HepG2 (cell line): Measurements from ENCODE around the gene MIER2. TPM values are rescaled to one million over a fixed set of nuclear protein-coding genes. Genes with fewer than 3 reads are reported as not detected.
A peak's percentile ranks its signal among the peaks of the same experiment; 100 is the strongest.

Source experiments
- ATAC-seq: fragments of 200-7000 bp; cut with Tn5 transposase; 3 replicates; pipeline ENCODE4 v1.9.1; 2020; ENCODE audit warnings: mild to moderate bottlenecking, moderate library complexity
- BruUV-seq: library from RNA; stranded (reverse); fragments of 400-500 nt; replicated peaks from 2 replicates; lab custom pipeline; 2021; lab: Mats Ljungman, UMichigan
- CTCF ChIA-PET: fragments of 300-600 bp; formaldehyde crosslinking; extraction: SDS; loops from one replicate; lab custom pipeline; 2021; ENCODE audit warnings: low total read pairs, inconsistent platforms, low intra/inter-chr PET ratio; lab: Yijun Ruan, JAX
- POLR2A ChIA-PET: fragments of 350-600 bp; sonication (Branson Sonifier 250); formaldehyde crosslinking; loops from one replicate; lab custom pipeline; 2020; ENCODE audit warnings: antibody characterized with exemption, inconsistent platforms; lab: Yijun Ruan, JAX
- DNase-seq: peaks from one replicate; pipeline ENCODE4 v3.0.0-alpha.2; 2015; ENCODE audit warnings: low spot score
- FAIRE-seq: peaks from 3 replicates; lab custom pipeline; 2011; peaks lifted over from hg19 to GRCh38; lab: Jason Lieb, UNC
- H2AFZ ChIP-seq: one replicate; pipeline ENCODE4 v1.6.1; 2011; ENCODE audit warnings: low read length, inconsistent platforms
- H3K27ac ChIP-seq: fragments of 300-600 bp; 3 replicates; pipeline ENCODE4 v1.8.0; 2011; ENCODE audit warnings: mixed run types, mild to moderate bottlenecking, mixed read lengths, low read length, inconsistent platforms; ENCODE audit not compliant: insufficient read depth; ENCODE audit errors: extremely low read length
- H3K27me3 ChIP-seq, 2 experiments: fragments of 200-600 bp in 1 of 2; 2 replicates in 1 of 2; 3 replicates in 1 of 2; pipeline versions ENCODE4 v1.6.0 to v1.8.0; 2011; ENCODE audit warnings: low read length in 2 of 2, mild to moderate bottlenecking in 2 of 2, moderate library complexity in 2 of 2, inconsistent platforms in 1 of 2; ENCODE audit not compliant: insufficient read depth in 2 of 2, control insufficient read depth in 1 of 2
- H3K36me3 ChIP-seq, 2 experiments: fragments of 200-600 bp in 1 of 2; replicated peaks in 1 of 2; 2 replicates in 1 of 2; 3 replicates in 1 of 2; pipeline versions ENCODE4 v1.5.1 to v1.8.0; 2011; ENCODE audit warnings: low read length in 2 of 2, inconsistent platforms in 1 of 2; ENCODE audit not compliant: insufficient read depth in 2 of 2, control insufficient read depth in 1 of 2
- H3K4me1 ChIP-seq: 2 replicates; pipeline ENCODE4 v1.5.1; 2012; ENCODE audit warnings: low read length, inconsistent platforms; ENCODE audit not compliant: insufficient read depth
- H3K4me2 ChIP-seq: 2 replicates; pipeline ENCODE4 v1.6.0; 2011; ENCODE audit warnings: low read depth, low read length, inconsistent platforms
- H3K4me3 ChIP-seq, 3 experiments: fragments of 200-600 bp in 1 of 3; sonication (generic), shearing (Covaris generic) in 1 of 3; replicated peaks in 1 of 3; 2 replicates each; pipeline ENCODE4 v1.5.1; 2011 to 2016; ENCODE audit warnings: low read length in 3 of 3, inconsistent platforms in 2 of 3, low read depth in 2 of 3, mild to moderate bottlenecking in 2 of 3, control low read depth in 1 of 3, mixed read lengths in 1 of 3; ENCODE audit not compliant: insufficient read depth in 1 of 3
- H3K79me2 ChIP-seq: one replicate; pipeline ENCODE4 v1.6.1; 2011; ENCODE audit warnings: low read length, inconsistent platforms; ENCODE audit not compliant: insufficient read depth
- H3K9ac ChIP-seq: 2 replicates; pipeline ENCODE4 v1.6.0; 2011; ENCODE audit warnings: mild to moderate bottlenecking, low read depth, low read length, inconsistent platforms; ENCODE audit not compliant: insufficient read depth
- H3K9me3 ChIP-seq: 2 replicates; pipeline ENCODE4 v1.5.1; 2012; ENCODE audit warnings: mild to moderate bottlenecking, low read length
- H4K20me1 ChIP-seq: 2 replicates; pipeline ENCODE4 v1.6.0; 2011; ENCODE audit warnings: inconsistent platforms, mild to moderate bottlenecking, low read length, moderate library complexity; ENCODE audit not compliant: insufficient read depth
- CCAR2 ChIP-seq: fragments of 200-400 bp; formaldehyde crosslinking; optimal IDR thresholded peaks from 2 replicates; pipeline ENCODE3; 2018; ENCODE audit warnings: low read depth, mild to moderate bottlenecking, low read length, moderate library complexity
- ERF ChIP-seq: IDR thresholded peaks from 2 replicates; pipeline ENCODE4 v1.6.1; 2018; ENCODE audit warnings: missing biosample characterization, missing genetic modification reagents
- ISL2 ChIP-seq: sonication (generic); formaldehyde crosslinking; IDR thresholded peaks from 2 replicates; pipeline ENCODE4 v1.5.0; 2020; ENCODE audit warnings: missing genetic modification reagents
- SP2 ChIP-seq: sonication (generic); formaldehyde crosslinking; IDR thresholded peaks from 2 replicates; pipeline ENCODE4 v1.5.1; 2020; ENCODE audit warnings: mild to moderate bottlenecking, missing genetic modification reagents
- SPEN ChIP-seq: sonication (generic); formaldehyde crosslinking; IDR thresholded peaks from 2 replicates; pipeline ENCODE4 v1.5.1; 2020; ENCODE audit warnings: low read depth, mild to moderate bottlenecking, missing genetic modification reagents
- ZNF556 ChIP-seq: sonication (generic); formaldehyde crosslinking; IDR thresholded peaks from 2 replicates; pipeline ENCODE4 v1.4.0; 2020; ENCODE audit warnings: mild to moderate bottlenecking, missing genetic modification reagents, borderline replicate concordance
- ZNF878 ChIP-seq: sonication (generic); formaldehyde crosslinking; IDR thresholded peaks from 2 replicates; pipeline ENCODE4 v1.8.1; 2023; ENCODE audit warnings: mild to moderate bottlenecking, missing genetic modification reagents, moderate library complexity
- WGBS: methylation state at CpG from one replicate; pipeline ENCODE4 v1.1.6; 2017; ENCODE audit warnings: low lambda C conversion rate; 5-methylcytosine and 5-hydroxymethylcytosine counted together
- in situ Hi-C: cut with HindIII; loops from 2 replicates; pipeline ENCODE4 v1.10.0; 2017; ENCODE audit warnings: low pct_unique_long_range_greater_than_20kb; ENCODE audit not compliant: extremely low pct_ligation_motif_present
- intact Hi-C: fragments of 100-400 bp; cut with micrococcal nuclease; formaldehyde crosslinking; loops from one replicate; pipeline ENCODE4 v1.10.0; 2022; ENCODE audit not compliant: unreplicated experiment
- polyA plus RNA-seq, 8 experiments: library from polyadenylated mRNA; depleted of rRNA in 3 of 8; stranded (reverse) in 7 of 8; unstranded in 1 of 8; fragments of >200 nt; fragmentation: Illumina TruSeq in 4 of 8; extraction: Trizol in 4 of 8; gene quantifications; 2 replicates each; pipeline versions ENCODE4 v1.2.1 to v1.2.3, GENCODE V29; 2011 to 2016; ENCODE audit warnings: low read depth in 4 of 8, missing spikeins in 1 of 8, mixed read lengths in 1 of 8; ENCODE audit not compliant: insufficient read depth in 1 of 8
- total RNA-seq, 5 experiments: library from RNA; depleted of rRNA; stranded (reverse); fragments of >200 nt; fragmentation: Illumina TruSeq; extraction: Trizol; gene quantifications; 2 replicates each; pipeline ENCODE4 v1.2.3, GENCODE V29; 2016; ENCODE audit warnings: low read depth in 1 of 5
- TF ChIP-seq, protein P1 (sequence below): IDR thresholded peaks from 2 replicates; pipeline ENCODE4 v1.4.0; 2020; ENCODE audit warnings: mild to moderate bottlenecking, missing genetic modification reagents
- TF ChIP-seq, protein P2 (sequence below): sonication (generic); formaldehyde crosslinking; IDR thresholded peaks from 2 replicates; pipeline ENCODE4 v1.8.1; 2023; ENCODE audit warnings: mild to moderate bottlenecking, missing genetic modification reagents

Gene MIER2
- total and polyA plus RNA-seq, 2 of the 13 experiments (the other 11 are each of a cell fraction or from before 2014, with no cell fraction given): 9.6 to 25.7 TPM

DNA sequence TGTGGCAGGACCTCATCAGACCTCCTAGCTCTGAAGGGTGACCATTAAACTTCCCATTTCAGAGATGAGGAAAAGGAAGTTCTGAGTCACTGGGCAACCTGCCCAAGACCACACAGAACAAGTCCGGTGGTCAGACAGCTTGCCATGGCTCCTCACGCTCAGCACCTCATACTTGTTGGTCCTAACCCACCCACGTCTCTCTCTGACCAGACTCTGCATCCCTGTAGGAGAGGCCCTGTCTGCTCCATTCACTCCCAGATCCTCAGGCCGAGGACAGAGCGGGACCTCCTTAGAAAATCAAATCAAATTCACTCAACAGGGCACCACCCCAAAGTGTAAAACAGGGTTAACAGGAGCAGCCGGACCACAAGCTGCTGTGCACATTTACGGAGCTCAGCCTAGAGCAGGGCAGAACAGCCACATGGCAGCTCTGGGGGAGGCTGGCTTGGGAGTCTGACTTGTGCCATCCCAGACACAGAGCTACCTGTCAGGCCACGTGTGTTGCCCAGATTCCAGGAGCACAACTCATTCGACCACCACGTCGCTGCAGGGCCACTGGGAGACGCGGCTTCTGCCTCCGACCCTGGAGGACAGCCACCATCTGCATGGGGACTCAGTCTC, 1.7 kb downstream of the MIER2 start (continued):
- TF ChIP-seq, protein P1, sequence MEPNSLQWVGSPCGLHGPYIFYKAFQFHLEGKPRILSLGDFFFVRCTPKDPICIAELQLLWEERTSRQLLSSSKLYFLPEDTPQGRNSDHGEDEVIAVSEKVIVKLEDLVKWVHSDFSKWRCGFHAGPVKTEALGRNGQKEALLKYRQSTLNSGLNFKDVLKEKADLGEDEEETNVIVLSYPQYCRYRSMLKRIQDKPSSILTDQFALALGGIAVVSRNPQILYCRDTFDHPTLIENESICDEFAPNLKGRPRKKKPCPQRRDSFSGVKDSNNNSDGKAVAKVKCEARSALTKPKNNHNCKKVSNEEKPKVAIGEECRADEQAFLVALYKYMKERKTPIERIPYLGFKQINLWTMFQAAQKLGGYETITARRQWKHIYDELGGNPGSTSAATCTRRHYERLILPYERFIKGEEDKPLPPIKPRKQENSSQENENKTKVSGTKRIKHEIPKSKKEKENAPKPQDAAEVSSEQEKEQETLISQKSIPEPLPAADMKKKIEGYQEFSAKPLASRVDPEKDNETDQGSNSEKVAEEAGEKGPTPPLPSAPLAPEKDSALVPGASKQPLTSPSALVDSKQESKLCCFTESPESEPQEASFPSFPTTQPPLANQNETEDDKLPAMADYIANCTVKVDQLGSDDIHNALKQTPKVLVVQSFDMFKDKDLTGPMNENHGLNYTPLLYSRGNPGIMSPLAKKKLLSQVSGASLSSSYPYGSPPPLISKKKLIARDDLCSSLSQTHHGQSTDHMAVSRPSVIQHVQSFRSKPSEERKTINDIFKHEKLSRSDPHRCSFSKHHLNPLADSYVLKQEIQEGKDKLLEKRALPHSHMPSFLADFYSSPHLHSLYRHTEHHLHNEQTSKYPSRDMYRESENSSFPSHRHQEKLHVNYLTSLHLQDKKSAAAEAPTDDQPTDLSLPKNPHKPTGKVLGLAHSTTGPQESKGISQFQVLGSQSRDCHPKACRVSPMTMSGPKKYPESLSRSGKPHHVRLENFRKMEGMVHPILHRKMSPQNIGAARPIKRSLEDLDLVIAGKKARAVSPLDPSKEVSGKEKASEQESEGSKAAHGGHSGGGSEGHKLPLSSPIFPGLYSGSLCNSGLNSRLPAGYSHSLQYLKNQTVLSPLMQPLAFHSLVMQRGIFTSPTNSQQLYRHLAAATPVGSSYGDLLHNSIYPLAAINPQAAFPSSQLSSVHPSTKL (CRISPR knock-in tag): no peak

DNA sequence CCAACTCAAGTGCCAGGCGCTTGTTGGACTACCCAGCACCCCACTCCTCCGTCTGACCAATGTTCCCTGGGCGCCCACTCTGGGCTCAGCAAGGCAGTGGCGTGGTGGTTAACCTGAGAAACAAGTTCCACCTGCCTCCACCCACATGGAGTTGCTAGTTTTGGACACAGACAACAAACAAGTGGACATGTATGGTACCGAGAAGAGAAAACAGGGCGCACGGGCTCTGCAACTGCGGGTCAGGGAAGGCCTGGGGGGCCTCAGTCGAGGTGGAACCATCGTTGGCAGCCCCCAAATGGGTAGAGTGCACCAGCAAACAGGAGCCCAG, 2.5 kb downstream of the MIER2 start:
- H3K4me1 ChIP-seq: peaks cover 71% of the 10 kb centered on the region
- intact Hi-C loops: no loop called here
- H3K4me2 ChIP-seq: peak overlapping the region; percentile 92
- no peaks in the 10 kb centered on the region; a peak in 1 of 5 replicates for H3K27me3 ChIP-seq
- no peak for ATAC-seq
- peaks cover 44% of the 10 kb centered on the region for H4K20me1 ChIP-seq
- no TSS peak for BruUV-seq
- POLR2A ChIA-PET: interaction anchor here (1.6 kb wide), 1 partner anchor 168 kb away, joined by 3 read pairs; no protein-coding TSS in a partner anchor
- peak overlapping the region in 2 of 3 experiments; percentile 8 to 72; a peak in 3 of 6 replicates for H3K4me3 ChIP-seq
- in situ Hi-C loops: no loop called here
- H3K27ac ChIP-seq: peak overlapping the region; percentile 48
- 93% methylated on average over 10 of the region's 10 CpGs for WGBS
- no peak overlapping the region for H2AFZ ChIP-seq
- CTCF ChIA-PET: no interaction called here
- no peak for FAIRE-seq
- no peaks in the 10 kb centered on the region for H3K9me3 ChIP-seq
- H3K9ac ChIP-seq: peak overlapping the region; percentile 33; the same call in 1 of the 2 replicates
- H3K36me3 ChIP-seq: peaks cover 1 to 8% of the 10 kb centered on the region in 2 experiments; a peak in 2 of 5 replicates
- H3K79me2 ChIP-seq: peaks cover 64% of the 10 kb centered on the region
- DNase-seq: no peak
- TF ChIP-seq SPEN (CRISPR knock-in tag) (no peak), ZNF878 (no peak), ZNF556 (no peak), ERF (CRISPR knock-in tag) (no peak), ISL2 (no peak), CCAR2 (no peak), SP2 (CRISPR knock-in tag) (no peak)
- TF ChIP-seq, protein P2, sequence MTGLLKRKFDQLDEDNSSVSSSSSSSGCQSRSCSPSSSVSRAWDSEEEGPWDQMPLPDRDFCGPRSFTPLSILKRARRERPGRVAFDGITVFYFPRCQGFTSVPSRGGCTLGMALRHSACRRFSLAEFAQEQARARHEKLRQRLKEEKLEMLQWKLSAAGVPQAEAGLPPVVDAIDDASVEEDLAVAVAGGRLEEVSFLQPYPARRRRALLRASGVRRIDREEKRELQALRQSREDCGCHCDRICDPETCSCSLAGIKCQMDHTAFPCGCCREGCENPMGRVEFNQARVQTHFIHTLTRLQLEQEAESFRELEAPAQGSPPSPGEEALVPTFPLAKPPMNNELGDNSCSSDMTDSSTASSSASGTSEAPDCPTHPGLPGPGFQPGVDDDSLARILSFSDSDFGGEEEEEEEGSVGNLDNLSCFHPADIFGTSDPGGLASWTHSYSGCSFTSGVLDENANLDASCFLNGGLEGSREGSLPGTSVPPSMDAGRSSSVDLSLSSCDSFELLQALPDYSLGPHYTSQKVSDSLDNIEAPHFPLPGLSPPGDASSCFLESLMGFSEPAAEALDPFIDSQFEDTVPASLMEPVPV (CRISPR knock-in tag): no peak
- TF ChIP-seq, protein P1 (CRISPR knock-in tag): no peak
